GM12878 (cell line): ENCODE data around the gene NAALADL2. TPM values are rescaled to one million over a fixed set of nuclear protein-coding genes. Genes with fewer than 3 reads are reported as not detected.

ENCODE experiments used
- ATAC-seq: fragments of 200-7000 bp; cut with Tn5 transposase; 3 replicates; pipeline ENCODE4 v1.9.1; 2020; ENCODE audit warnings: mild to moderate bottlenecking, moderate library complexity
- BruUV-seq: library from RNA; stranded (reverse); fragments of 400-500 nt; replicated peaks from 2 replicates; lab custom pipeline; 2021; lab: Mats Ljungman, UMichigan
- CTCF ChIA-PET: fragments of 300-600 bp; sonication (Branson Sonifier 250); formaldehyde crosslinking; extraction: SDS; loops from one replicate; lab custom pipeline; 2021; ENCODE audit warnings: inconsistent platforms; lab: Yijun Ruan, JAX
- POLR2A ChIA-PET: fragments of 350-600 bp; formaldehyde crosslinking; extraction: SDS; loops from one replicate; lab custom pipeline; 2021; ENCODE audit warnings: inconsistent platforms; lab: Charles Lee
- RAD21 ChIA-PET: fragments of 300-600 bp; sonication (Branson Sonifier 250); formaldehyde crosslinking; loops from one replicate; lab custom pipeline; 2023; ENCODE audit warnings: antibody characterized with exemption; ENCODE audit not compliant: unreplicated experiment; lab: Charles Lee
- SMC1A ChIA-PET: fragments of 300-600 bp; sonication (Branson Sonifier 250); formaldehyde crosslinking; loops from one replicate; lab custom pipeline; 2023; ENCODE audit not compliant: unreplicated experiment, uncharacterized antibody; lab: Charles Lee
- DNase-seq: peaks from one replicate; pipeline ENCODE4 v3.0.0-alpha.2; 2011; ENCODE audit warnings: low read depth, low spot score
- FAIRE-seq: peaks from 3 replicates; lab custom pipeline; 2011; peaks lifted over from hg19 to GRCh38; lab: Jason Lieb, UNC
- H2AFZ ChIP-seq: 2 replicates; pipeline ENCODE4 v1.6.0; 2011; ENCODE audit warnings: low read depth, low read length, control low read depth; ENCODE audit not compliant: control insufficient read depth
- H3K27ac ChIP-seq: 2 replicates; pipeline ENCODE4 v1.5.1; 2011; ENCODE audit warnings: control low read depth; ENCODE audit not compliant: control insufficient read depth, insufficient read depth
- H3K27me3 ChIP-seq, 2 experiments: replicated peaks in 1 of 2; 2 replicates each; pipeline versions ENCODE4 v1.6.0 to v1.6.1; 2011; ENCODE audit warnings: low read length in 1 of 2; ENCODE audit not compliant: control insufficient read depth in 2 of 2, insufficient read depth in 2 of 2
- H3K36me3 ChIP-seq, 2 experiments: 2 replicates each; pipeline ENCODE4 v1.5.1; 2011; ENCODE audit warnings: low read length in 1 of 2; ENCODE audit not compliant: control insufficient read depth in 2 of 2, insufficient read depth in 2 of 2
- H3K4me1 ChIP-seq: 2 replicates; pipeline ENCODE4 v1.6.1; 2011; ENCODE audit warnings: mild to moderate bottlenecking, low read length, moderate library complexity, mixed read lengths; ENCODE audit not compliant: control insufficient read depth, insufficient read depth
- H3K4me2 ChIP-seq: 2 replicates; pipeline ENCODE4 v1.6.0; 2011; ENCODE audit warnings: control low read depth; ENCODE audit not compliant: control insufficient read depth, insufficient read depth
- H3K4me3 ChIP-seq: fragments of 200-600 bp; sonication (generic); 2 replicates; pipeline ENCODE4 v1.5.1; 2016
- H3K79me2 ChIP-seq: 2 replicates; pipeline ENCODE4 v1.6.0; 2011; ENCODE audit warnings: low read length; ENCODE audit not compliant: control insufficient read depth, insufficient read depth
- H3K9ac ChIP-seq: 2 replicates; pipeline ENCODE4 v1.8.0; 2011; ENCODE audit warnings: low read length, control low read depth, mixed read lengths; ENCODE audit not compliant: control insufficient read depth, insufficient read depth
- H3K9me3 ChIP-seq: replicated peaks from 3 replicates; pipeline ENCODE4 v1.5.1; 2011; ENCODE audit warnings: mild to moderate bottlenecking, low read length; ENCODE audit not compliant: control insufficient read depth, insufficient read depth
- H4K20me1 ChIP-seq: 2 replicates; pipeline ENCODE4 v1.6.0; 2011; ENCODE audit not compliant: control insufficient read depth, insufficient read depth
- BCL3 ChIP-seq: IDR thresholded peaks from 2 replicates; pipeline ENCODE4 v1.6.1; 2011; ENCODE audit warnings: borderline replicate concordance, low read depth, mild to moderate bottlenecking, moderate library complexity, low read length; ENCODE audit not compliant: insufficient read depth, poor library complexity, severe bottlenecking
- CBX3 ChIP-seq: fragments of 200-600 bp; sonication (generic); IDR thresholded peaks from 2 replicates; pipeline ENCODE4 v1.6.1; 2016; ENCODE audit warnings: low read depth, borderline replicate concordance
- CTCF ChIP-seq, 3 experiments: IDR thresholded peaks in 2 of 3; conservative IDR thresholded peaks in 1 of 3; 2 replicates each; pipeline ENCODE4 v1.5.1; 2011; ENCODE audit warnings: low read depth in 3 of 3, low read length in 3 of 3, mild to moderate bottlenecking in 3 of 3, control low read depth in 2 of 3, moderate library complexity in 2 of 3, inconsistent platforms in 1 of 3, mixed read lengths in 1 of 3; ENCODE audit not compliant: control insufficient read depth in 2 of 3, insufficient read depth in 1 of 3; ENCODE audit errors: extremely low read depth in 1 of 3
- CUX1 ChIP-seq: IDR thresholded peaks from 2 replicates; pipeline ENCODE4 v1.6.1; 2012; ENCODE audit warnings: improper control_type of control experiment, low read depth, low read length; ENCODE audit not compliant: insufficient replicate concordance
- IRF3 ChIP-seq: fragments of 450-650 bp; IDR thresholded peaks from 2 replicates; pipeline ENCODE4 v1.6.1; 2014; ENCODE audit warnings: mild to moderate bottlenecking
- REST ChIP-seq: IDR thresholded peaks from 2 replicates; pipeline ENCODE4 v1.6.1; 2012; ENCODE audit warnings: mild to moderate bottlenecking, low read depth, low read length
- TAF1 ChIP-seq: IDR thresholded peaks from 2 replicates; pipeline ENCODE4 v1.6.1; 2011; ENCODE audit warnings: mild to moderate bottlenecking, low read depth, low read length, borderline replicate concordance
- TBL1XR1 ChIP-seq: IDR thresholded peaks from 2 replicates; pipeline ENCODE4 v1.6.1; 2012; ENCODE audit warnings: low read depth, low read length, improper control_type of control experiment
- ZNF207 ChIP-seq: fragments of 450-650 bp; IDR thresholded peaks from 2 replicates; pipeline ENCODE4 v1.6.1; 2014; ENCODE audit warnings: antibody characterized with exemption, mild to moderate bottlenecking, borderline replicate concordance
- in situ Hi-C: fragments of 300-500 bp; cut with MboI; formaldehyde crosslinking; loops from 9 replicates; pipeline ENCODE4 v1.14.3; 2018; ENCODE audit warnings: mixed read lengths
- intact Hi-C: fragments of 100-400 bp; cut with micrococcal nuclease; formaldehyde crosslinking; loops from one replicate; pipeline ENCODE4 v1.14.2; 2022; ENCODE audit not compliant: unreplicated experiment
- polyA plus RNA-seq, 11 experiments: library from polyadenylated mRNA; depleted of rRNA in 4 of 11; unstranded in 6 of 11; stranded (reverse) in 5 of 11; fragments of >200 nt; fragmentation: Nextera tagmentation in 4 of 11; fragmentation: Illumina TruSeq in 1 of 11; extraction: Ambion mirVana in 4 of 11; extraction: Trizol in 1 of 11; gene quantifications; 1 replicate in 1 of 11; 2 replicates in 10 of 11; pipeline versions ENCODE4 v1.2.1 to v1.2.3, GENCODE V29; 2011 to 2016; ENCODE audit warnings: inconsistent platforms in 2 of 11, missing spikeins in 2 of 11, low read depth in 1 of 11
- total RNA-seq, 4 experiments: library from RNA; depleted of rRNA in 3 of 4; stranded (reverse); fragments of >200 nt in 3 of 4; fragmentation: Illumina TruSeq in 1 of 4; extraction: Trizol in 1 of 4; gene quantifications; 2 replicates each; pipeline versions ENCODE4 v1.2.1 to v1.2.3, GENCODE V29; 2013 to 2021

Gene NAALADL2
- total and polyA plus RNA-seq, 10 of the 15 experiments (the other 5 are each of a cell fraction or from before 2014, with no cell fraction given) = 0.06 to 10.8 (median 0.46) TPM

- Histone ChIP-seq H3K9me3 (no peaks in the 10 kb centered on the region), H3K4me3 (no peak overlapping the region), H2AFZ (no peak overlapping the region), H4K20me1 (no peaks in the 10 kb centered on the region), H3K4me1 (no peaks in the 10 kb centered on the region), H3K36me3 (no peaks in the 10 kb centered on the region), H3K9ac (no peak overlapping the region), H3K79me2 (no peaks in the 10 kb centered on the region), H3K4me2 (no peak overlapping the region), H3K27ac (no peak overlapping the region), H3K27me3 (no peaks in the 10 kb centered on the region)
- POLR2A ChIA-PET = interaction anchor here (0.8 kb wide), 1 partner anchor 9 kb away, joined by 3 read pairs; no protein-coding TSS in a partner anchor
- CTCF ChIA-PET = interaction anchor here (0.6 kb wide), 1 partner anchor 813 kb away, joined by 3 read pairs; no protein-coding TSS in a partner anchor
- RAD21 ChIA-PET = no interaction called here
- SMC1A ChIA-PET = interaction anchor here (1.2 kb wide), 1 partner anchor 10 kb away, joined by 3 read pairs; no protein-coding TSS in a partner anchor
- ATAC-seq (no peak), DNase-seq (no peak), FAIRE-seq (no peak)
- in situ Hi-C loops (no loop called here), intact Hi-C loops (no loop called here)
- no TSS peak for BruUV-seq
- TF ChIP-seq TAF1 (no peak), ZNF207 (no peak), REST (no peak), BCL3 (no peak), CTCF (IDR thresholded peaks at IDR 0.05 in 2 of 3, conservative IDR thresholded peaks at IDR 0.05 in 1 of 3; ENCODE audit: control insufficient read depth in 2 of 3, extremely low read depth in 1 of 3, insufficient read depth in 1 of 3, low read depth in 3 of 3, low read length in 3 of 3) (no peak), CBX3 (no peak), CUX1 (no peak), TBL1XR1 (no peak), IRF3 (no peak)
Measured at GRCh38 chr3:174937478-174937877, 78.3 kb downstream of the NAALADL2 start.
